GM21529 (cell line): ENCODE results near the gene FASTK.

Source experiments
- ATAC-seq: cut with Tn5 transposase; IDR thresholded peaks from one replicate; pipeline ENCODE4 v1.9.1; 2021; ENCODE audit not compliant: unreplicated experiment

Gene FASTK

DNA sequence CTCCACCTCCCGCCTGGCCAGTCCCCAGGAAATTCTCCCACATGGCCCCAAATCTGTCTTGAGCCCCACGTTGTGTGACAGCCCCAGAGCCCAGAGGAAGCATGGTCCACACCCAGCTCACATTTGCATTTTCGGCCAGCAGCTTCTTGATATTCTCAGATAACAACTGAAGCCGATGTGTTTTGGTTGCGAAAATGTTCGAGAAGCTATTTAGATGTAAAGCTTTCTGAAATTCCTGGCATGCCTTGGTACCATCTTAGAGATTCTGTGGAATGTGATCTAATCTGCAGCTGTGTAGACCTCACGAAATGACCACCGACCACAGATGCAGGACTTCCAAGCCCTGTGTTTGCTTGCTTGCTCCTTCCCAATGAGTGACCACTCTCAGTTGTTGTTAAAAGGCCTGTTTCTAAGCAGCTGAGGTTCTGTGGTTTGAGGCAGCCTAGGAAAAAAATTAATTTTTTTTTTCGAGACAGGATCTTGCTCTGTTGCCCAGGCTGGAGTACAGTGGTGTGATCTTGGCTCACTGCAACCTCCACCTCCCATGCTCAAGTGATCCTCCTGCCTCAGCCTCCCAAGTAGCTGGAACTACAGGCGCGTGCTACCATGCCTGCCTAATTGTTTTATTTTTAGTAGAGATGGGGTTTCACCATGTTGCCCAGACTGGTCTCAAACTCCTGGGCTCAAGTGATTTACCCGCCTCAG, 12.4 kb downstream of the FASTK start:
- no peak for ATAC-seq

DNA sequence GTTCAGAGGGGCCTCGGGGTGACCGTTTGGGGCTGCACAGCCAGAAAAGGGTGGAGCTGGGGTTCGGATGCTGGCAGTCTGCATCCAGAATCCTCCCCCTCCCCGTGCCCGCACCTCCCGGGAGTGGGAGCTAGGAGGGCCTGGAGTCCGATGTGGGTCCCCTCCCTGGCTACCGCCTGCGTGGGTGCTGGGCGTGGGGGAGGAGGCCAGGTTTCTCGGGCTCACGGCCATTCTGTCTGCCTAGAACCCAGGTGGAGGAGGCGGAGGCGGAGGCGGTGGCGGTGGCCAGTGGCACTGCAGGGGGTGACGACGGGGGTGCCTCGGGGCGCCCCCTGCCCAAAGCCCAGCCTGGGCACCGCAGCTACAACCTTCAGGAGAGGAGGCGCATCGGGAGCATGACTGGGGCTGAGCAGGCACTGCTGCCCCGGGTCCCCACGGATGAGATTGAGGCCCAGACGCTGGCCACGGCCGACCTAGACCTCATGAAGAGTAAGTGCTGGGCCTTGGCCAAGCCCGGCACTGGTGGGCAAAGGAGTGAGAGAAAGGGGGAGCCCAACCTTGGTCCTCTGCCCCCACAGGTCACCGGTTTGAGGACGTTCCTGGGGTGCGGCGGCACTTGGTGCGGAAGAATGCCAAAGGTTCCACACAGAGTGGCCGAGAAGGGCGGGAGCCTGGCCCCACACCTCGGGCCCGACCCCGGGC, 14.2 kb downstream of the FASTK start:
- no peak for ATAC-seq

DNA sequence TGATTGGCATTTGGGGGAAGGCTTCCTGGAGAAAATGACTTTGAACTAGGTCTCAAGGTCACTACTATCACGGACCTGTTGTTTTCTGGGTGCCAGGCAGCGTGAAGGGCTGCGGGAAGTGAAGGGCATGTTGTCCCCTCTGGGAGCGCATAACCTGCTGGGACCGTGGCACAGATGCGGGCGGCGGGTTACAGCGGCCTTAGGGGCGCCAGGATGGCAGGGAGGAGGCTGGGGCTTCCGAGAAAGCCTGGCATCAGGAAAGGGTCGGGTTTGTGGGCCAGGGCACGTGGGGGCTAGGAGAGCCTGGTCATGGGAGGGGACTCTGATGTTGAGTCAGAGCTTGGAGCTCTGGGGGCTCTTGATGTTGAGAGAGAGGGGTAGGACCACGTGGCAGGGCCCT, 15.1 kb downstream of the FASTK start:
- no peak for ATAC-seq

DNA sequence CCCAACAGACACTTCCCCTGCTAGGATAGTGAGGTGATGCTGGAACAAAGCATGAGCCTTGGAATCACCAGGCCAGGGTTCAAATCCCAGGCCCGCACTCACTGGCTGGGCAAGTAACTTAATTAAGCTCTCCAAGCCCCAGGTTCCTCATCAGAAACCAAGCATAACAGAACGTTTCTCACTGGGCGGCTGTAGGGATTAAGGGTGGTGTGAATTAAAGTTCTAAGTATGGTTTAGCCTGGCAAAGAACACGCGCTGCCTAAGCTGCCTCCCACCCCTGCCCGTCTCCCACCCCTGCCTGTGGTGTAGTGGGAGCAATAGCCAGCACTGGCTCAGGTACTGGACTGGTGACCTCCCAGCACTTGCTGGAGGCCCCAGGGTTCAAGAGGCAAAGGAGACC, 15.6 kb downstream of the FASTK start:
- no peak for ATAC-seq

DNA sequence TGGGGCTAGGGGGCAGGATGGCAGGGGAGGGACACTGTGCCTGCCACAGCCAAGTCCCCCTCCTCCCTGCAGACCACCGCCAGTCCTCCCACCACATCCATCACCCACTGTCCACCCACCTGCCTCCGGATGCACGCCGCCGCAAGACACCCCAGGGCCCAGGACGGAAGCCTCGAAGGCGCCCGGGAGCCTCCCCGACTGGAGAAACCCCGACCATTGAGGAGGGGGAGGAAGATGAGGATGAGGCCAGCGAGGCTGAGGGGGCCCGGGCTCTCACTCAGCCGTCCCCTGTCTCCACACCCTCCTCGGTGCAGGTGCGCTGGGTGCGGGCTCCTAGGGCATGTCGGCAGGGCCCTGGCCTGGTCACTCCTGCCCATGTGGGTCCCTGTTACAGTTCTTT, 16.2 kb downstream of the FASTK start:
- no peak for ATAC-seq

DNA sequence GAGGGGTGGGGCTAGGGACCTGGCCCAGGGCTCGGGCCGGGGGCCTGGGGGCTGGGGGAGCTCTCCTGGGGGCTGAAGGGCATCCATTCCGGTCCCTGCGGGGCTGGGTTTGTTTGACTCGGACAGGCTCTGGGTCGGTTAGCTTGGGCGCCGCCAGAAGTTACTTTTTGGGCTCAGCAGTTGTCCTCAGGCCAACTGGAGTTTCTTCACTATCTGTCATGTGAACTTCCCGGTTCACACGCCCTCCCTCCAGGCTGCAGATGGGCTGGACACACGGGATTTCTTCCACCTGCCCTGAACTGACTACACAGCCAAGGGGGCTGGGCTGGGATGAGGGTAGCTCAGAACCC, 17.4 kb downstream of the FASTK start:
- ATAC-seq: no peak

DNA sequence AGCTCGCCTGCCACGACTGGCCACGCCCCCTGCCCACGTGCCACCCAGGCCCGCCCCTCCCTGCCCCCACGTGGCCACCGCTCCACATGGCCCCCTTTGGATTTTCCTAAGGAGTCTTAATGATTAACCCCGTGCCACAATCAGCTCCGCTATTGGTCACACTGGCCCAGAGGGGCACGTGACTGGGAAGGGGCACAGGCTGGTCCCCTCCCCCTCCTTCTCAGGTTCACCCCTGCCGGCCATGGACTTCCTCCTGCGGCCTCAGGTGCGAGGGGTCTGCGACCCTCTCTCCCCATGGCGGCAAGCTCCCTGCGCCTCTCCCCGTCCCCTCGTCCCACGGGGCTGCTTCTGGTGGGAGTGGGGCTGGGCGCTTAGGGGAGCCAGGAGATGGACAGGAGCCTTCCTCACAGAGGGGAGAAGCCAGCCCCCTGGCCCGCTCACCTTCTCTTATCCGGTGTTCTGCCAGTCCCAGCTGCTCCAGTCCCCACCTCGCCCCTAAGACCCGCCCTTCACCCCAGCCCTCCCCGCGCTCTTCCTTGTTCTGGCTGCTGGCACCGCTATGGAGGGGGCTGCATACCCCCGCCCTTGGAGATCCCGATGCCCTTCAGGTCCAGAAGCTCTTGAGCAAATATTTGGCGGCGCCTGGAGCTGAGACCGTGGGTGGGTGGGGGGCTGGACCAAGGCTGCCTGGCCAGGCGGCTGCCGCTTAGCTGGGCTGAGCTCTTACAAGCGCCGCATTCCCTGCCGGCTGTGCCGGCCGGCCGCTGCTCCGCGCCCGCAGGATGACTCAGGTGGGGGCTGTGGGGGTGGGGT, 18.0 kb downstream of the FASTK start:
- ATAC-seq: no peak

DNA sequence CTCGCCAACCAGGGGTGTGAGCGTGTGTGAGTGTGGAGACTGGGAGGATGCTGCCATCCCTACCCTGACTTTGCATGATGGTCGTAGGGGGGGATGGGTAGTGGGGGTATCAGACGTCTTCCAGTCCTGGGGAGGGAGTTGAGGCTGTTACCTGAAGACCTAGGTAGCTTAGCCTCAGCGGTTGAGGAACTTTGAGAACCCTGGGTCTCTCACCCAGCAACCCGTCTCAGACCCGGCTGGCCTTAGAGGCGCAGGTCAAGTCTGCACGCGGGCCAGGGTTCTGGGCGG, 18.6 kb downstream of the FASTK start:
- ATAC-seq: no peak

DNA sequence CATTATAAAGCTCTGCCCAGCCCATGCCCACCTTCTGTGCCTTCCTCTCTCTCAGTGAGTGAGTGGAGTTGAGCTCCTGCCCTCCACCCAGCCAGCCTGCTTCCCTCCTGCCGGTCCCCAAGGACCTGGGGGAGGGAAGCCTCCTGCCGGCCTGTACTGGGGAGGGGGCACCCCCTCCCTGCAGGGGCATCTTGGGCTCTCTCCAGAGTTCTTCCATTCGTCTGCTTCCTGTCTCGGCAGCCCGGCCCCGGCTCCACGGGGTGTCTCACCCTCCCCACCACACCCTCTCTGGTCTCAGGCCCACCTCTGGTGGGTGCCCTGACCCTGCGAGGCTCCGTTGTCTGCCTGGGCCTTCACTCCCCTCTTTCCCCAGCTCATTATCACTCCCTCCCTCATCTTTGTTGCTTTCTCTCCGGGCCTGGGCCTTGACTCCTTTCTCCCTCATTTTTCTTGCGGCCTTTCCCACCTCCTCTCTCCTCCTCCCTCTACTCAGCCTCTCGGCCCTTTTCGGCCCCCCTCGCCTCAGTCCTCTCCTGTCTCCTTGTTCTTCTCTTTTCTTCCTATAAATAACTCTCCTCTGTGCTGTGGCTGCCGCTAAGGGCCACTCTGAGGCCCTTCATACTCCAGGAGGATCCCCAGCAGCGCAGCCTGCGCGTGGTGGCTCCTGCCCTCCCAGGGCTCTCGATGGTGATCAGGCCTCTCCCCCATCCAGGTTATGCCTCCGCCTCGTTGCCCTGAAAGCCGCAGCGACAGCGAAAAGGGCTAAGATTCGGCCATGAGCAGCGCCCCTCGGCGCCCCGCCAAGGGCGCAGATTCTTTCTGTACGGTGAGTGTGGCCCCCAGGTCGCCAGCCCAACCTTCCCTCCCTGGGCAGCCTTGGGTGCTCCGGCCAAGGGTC, 19.1 kb downstream of the FASTK start:
- no peak for ATAC-seq

DNA sequence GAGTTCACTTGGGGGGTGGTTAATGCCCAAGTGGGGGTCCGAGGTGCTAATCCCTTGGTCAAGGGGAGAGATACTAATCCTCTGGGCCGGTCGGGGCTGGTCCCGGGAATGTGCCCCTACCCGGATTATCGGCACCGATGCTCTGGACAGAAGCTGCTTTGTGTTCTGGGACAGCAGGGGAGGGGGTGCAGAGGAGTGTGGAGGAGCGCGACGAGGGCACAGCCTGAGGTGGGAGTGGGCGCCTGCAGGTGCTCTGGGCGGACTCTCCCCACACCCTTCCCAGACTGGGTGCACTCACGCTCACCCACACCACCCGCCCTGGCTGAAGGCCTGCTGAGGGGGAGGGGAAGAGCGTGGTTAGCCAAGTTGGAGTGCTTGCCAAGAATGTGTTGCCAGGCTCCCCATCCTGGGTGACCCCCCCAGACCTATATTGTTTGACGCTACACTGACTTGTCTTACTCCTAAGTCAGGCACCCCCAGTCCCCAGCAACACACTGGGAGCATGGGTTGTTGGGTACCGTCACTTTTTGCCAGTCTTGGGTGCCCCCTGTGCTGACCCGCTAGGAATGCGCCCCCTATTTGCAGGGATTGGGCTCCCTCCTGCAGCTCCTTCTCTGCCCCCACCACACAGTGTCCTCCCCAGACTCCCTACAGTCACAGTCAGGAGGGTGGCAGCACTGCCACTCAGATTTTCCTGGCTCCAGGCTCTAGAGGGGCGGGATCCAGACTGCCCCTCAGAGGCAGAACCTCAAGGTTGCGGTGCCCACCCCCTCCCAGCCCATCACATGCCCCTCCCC, 20.0 kb downstream of the FASTK start:
- no peak for ATAC-seq

DNA sequence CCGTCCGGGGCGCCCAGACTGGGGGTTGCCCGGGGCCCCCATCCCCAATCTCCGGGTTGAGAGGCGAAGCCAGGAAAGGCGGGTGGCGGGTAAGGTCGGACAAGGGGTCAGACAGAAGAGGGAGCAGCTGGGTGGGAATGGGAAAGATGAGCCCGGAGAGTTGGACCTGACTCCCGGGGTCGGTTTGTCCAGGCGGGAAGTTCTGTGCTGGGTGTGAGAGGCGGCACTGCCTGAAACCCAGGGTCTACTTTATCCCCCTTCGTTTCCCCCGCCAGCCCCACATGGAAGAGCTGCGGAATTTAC, 20.5 kb downstream of the FASTK start:
- ATAC-seq: no peak

DNA sequence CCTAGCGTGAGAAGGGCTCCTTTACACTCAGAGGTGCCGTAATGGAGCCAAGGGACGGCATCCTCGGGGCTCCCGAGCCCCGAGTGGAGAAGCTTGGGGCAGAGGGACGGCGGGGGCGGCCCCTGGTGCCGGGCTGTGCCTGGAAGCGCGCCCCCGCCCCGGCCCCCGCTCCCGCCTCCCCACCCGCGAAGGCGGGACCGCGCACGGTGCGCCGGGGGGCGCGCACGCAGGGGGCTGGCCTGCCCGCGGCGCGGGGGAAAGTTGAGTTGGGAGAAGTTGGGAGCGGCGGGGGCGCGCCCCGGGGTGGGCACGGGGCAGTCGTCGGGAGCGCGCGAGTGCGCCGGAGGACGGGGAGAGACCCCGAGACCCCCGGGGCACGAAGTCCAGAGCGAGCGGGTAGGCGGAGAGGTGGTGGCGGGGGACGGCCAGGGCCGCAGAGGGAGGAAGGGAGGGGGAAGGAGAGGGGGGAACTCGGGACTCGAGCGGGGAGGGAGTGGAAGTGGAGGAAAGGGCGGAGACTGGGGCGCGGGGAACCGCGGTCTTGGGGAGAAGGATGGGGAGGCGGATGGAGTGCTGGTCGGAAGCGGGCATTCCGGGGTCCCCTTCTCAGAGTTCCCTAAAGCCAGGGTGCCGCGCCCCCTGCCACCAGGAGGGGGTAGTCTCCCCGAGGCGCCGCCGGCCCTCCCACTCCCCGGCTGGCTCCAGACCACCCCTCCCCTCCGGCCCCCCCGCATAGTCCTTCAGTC, 21.1 kb downstream of the FASTK start, which contains the start of gene SLC4A2:
SLC4A2 (plus strand) TSS at position 223 of the 746 bp plus-strand sequence. CDS start 2,399 bp downstream, outside the sequence.
- ATAC-seq: peak; percentile 29

DNA sequence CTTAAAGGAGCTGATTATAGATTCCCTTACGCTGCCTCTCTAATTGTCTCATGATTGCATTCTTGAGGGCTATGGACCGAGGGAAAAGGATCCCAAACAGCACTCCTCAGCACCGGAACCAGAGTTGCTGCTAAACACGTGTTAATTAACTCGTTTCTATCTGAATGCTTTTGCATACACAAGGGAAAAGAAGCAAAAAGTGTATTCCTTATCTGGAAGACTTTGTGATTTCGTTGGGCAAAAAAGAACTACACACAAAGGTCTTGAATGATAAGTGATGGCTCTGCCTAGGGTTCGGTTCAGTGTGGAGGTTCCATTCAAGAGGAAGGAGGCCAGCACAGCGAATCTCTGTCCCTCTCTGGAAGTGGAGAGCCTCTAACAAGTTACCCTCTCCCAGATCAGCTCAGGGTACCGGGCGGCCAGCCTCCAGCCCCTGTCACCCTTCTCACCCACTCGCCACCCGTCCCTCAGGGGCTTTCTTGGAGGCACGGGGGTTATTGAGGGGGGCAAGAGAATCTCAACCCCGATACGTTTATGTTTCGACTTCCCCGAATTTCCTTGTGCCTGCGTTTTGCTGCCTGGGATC, 21.7 kb downstream of the FASTK start:
- ATAC-seq: no peak

DNA sequence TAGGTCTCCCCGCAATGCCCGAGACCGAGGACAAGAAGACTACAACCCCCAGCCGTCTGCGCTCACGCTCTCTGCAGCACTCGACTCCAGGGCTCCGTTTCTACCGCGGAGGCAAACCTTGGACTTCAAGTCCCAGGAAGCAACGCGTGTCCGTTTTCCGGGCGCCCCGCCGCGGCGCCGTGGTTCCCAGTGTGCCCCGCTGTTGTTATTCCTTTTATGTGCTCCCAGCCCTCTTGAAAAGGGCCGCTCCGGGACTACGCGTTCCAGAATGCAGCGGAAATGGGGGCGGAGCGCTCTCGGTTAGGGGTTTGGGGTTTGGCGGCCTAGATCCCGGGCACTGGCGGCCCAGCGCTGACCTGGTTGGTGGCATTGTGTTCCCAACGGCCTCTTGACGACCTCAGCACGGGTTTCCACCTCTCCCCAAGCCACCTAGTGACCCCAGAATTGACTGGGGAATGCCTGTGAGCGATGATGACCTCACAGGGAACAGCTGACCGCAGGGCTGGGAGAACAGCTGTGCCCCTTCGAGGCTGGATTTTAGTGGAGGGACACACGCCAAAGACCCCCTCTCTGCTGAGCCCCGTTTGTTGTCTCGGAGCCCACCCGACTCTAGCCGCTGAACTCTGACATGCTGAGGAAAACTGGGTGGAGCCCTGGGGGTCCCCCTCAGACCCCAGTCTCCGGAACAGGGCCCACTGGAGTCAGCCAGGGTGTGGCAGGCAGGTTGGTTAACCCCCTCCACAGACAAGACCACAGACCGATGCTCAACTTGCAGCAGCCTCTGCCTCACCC, 22.4 kb downstream of the FASTK start:
- peak; percentile 86 for ATAC-seq

DNA sequence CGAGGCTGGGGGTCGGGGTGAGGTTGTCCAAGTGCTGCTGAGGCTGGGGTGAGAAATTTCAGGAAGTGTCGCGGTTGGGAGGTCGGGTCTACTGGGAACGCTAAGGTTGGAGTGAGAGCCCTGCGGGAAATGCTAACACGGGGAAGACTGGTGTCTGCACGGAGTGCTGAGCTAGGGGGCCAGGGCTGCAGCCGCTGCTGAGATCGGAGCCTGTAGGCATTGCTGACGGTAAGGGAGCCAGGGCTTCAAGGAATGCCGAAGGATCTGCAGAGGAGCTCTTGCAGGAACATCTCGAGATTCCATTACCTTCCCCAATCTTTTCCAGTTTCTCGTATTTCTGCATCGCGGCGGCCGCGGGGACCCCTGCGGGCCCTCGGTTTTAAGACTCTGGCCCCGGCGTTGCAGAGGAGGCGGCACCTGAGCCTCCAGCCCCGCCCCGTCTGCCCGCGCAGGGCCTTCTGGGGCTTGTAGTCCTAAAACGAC, 23.1 kb downstream of the FASTK start, which contains the start of gene CDK5:
CDK5 (minus strand) TSS at position 392 of the 483 bp plus-strand sequence; CDS start at position 343, 49 bp downstream.
- peak; percentile 10 for ATAC-seq

DNA sequence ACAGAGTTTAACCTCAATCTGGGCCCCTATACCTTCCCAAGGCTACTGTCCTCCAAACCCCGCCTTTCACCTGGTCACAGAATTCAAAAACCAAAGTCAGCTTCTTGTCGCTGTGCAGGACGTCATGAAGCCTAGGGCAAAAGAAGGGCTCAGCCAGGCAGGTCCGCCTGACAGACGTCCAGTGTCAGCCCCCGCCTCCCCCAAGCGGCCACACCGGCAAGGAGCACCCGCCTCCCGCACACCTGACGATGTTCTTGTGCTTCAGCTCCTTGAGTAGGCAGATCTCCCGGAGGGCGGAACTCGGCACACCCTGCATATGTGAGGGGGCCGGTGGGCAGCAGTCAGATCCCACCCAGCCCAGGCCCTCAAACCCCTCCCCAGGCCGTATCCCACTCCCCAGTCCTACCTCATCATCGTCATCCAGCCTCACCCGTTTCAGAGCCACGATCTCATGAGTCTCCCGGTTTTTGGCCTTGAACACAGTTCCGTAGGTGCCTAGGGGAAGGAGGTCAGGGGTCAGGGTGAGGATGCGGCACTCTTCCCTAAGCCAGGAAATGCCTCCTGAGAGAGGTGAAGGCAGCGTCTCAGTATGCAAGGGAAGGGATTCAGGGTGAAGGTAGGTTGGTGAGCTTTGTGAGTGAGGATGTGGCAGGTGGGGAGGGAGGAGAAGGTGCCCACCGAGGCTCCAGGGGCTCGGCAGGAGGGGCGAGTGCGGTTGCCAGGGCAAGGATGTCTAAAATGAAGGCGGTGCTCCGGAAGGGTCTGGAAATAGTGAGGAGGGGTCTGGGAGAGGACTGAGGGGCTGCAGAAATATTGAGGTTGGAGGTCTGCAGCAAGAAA, 23.7 kb downstream of the FASTK start:
- ATAC-seq: no peak

DNA sequence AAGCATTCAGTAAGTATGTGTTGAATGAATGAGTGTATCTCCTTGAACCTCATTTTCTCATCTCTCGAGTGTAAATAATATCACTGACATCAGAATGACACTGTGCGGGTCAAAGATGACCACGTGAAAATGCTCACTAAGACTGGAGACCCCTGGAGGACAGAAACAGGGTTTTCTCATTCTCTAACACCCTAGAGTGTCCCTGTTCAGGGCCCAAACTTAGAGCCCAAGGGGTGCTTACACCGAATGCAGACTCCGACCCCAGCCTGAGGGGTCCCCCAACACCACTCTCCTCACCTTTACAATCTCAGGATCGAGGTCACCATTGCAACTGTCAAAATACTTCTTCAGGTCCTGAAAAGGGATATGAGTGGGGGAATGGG, 24.3 kb downstream of the FASTK start:
- no peak for ATAC-seq
